Renal pelvis (tissue), 4 donors: ENCODE measurements around the gene S1PR4. TPM values are rescaled to one million over a fixed set of nuclear protein-coding genes. Genes with fewer than 3 reads are reported as not detected.
"Not testable (repeated sequence)": the region's sequence is repeated elsewhere in the genome, so short reads cannot be mapped to it uniquely, and the experiment has no call there.

Source experiments
- DNase-seq: peaks from one replicate; pipeline ENCODE4 v3.0.0-alpha.2; 2013
- polyA plus RNA-seq, 3 donors: library from polyadenylated mRNA; unstranded; fragments of 120-200 nt; gene quantifications; one replicate each; pipeline ENCODE4 v1.2.1, GENCODE V29; 2013; ENCODE audit not compliant: insufficient read length in 3 of 3

S1PR4 gene
- polyA plus RNA-seq, 3 donors: 0.43 to 0.51 (median 0.43) TPM

DNA sequence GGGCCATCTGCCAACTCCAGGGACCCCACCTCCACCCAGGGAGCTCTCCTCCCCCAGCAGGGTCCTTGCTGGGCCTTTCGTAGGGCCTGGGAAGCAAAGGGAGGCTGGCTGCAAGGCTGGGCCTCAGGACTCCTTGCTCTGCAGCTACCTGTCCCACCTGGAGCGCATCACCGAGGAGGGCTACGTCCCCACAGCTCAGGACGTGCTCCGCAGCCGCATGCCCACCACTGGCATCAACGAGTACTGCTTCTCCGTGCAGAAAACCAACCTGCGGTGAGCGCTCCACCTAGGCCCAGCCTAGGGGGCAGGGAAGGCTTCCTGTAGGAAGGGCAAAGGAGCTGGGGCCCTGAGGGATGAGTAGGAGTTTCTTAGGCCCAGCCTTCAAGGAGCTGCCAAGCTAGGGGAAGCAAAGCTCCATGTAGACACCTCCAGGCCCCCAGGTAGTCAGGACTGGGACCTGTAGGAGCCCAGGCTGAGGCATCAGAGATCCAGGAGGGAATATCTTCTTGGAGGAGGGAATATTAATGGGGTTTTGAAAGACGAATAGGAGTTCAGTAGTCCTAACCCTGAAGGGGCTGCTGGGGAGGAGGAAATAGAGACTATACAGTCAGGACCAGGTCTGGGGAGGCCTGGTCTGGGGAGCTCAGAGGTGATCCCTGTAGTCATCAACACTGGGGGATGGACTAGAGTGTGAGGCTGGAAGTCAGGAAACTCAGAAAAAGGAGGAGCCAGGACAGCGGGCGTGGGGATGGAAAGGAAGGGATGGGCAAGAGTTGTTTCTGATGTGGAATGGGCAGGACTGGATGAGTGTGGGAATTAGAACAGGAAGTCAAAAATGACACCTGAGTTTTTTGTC is 26.8 kb upstream of the S1PR4 start:
- no peak for DNase-seq

DNA sequence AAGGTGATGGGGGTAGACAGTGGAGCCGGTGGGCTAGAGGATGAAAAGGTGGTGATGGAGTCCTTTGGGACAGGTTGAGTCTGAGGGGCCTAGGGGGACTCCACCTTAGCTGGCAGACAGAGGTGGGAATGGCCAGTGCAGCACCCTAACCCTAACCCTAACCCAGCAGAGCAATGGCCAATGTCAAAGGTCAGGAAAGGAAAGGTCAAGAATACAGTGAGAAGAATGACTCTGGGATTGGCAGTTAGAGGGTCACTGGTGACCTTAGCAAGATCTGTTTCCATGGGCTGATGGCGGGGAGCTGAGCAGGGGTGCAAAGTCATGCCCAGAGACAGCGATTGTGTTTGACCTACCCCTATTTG is 26.2 kb upstream of the S1PR4 start:
- DNase-seq: no peak

DNA sequence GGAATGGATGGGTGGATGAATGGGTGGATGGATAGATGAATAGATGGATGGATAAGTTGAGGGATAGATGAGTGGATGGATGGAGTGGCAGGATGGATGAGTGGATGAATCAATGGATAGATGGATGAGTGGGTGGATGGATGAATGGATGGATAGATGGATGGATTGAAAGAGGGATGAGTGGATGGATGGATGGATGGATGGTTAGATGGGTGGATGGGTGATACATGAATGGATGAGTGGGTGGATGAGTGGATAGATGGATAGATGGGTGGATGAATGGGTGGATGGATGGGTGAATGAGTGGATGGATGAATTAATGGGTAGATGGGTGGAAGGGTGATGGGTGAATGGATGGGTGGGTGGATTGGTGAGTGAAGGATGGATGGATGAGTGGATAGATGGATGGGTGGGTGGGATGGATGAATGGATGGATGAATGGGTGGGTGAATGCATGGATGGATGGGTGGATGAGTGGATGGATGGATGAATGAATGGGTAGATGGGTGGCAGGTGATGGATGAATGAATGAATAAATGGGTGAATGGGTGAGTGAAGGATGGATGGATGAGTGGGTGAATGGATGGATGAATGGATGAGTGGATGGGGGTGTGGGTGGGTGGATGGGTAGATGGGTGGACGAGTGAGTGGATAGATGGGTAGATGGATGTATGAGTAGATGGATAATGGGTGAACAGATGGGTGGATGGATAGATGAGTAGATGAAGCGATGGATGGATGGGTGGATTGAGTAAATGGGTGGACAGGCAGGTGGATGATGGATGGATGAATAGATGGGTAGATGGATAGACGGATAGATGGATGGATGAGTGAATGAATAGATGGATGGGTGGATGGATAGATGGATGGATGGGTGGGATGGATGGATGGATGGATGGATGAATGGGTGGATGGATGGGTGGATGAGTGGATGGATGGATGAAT is 25.0 kb upstream of the S1PR4 start:
- no peak for DNase-seq

DNA sequence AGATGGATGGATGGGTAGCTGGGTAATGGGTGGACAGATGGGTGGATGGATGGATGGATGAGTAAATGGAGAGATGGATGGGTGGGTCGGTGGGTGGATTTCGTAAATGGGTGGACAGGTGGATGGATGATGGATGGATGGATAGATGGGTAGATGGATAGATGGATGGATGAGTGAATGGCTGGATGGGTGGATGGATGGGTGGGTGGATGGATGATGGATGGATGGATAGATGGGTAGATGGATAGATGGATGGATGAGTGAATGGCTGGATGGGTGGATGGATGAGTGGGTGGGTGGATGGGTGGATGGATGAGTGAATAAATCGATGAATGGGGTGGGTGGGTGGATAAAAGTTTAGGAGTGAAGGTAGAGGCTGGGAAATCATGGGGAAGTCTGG is 24.1 kb upstream of the S1PR4 start:
- DNase-seq: not testable (repeated sequence)

DNA sequence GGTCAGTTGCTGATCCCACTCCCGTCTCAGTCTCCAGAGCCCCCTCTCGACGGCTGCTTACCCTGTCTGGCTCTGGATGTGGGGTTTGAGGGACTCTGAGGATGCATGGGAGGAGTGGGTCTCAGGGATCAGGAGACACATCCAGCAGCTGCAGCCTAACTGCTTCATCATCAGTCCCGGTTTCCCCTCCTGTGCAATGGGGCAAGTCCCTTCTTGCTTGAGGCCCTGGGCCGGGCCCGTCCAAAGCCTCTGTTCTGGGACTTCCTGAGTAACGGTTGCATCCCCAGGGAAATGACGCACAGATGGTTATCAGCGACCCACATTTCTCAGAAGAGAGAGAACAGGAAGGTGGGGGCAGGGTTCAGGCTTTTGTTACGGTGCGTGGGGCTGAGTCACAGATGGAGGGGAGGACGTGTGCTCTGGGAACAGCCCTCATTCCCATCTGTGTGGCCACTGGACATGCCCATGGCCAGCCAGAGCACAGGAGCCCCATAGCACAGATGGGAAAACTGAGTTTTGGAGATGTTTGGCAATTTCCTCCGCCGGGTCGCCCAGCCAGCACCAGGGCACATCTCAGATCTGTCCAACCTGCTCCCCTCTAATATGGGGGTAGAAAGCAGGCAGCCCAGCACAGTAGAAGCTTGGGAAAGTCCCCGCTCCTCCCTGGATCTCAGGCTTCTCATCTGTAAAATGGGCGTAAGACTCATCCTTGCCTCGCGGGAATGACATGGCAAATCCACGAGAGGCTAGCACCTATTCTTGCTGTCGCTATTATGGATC is 23.4 kb upstream of the S1PR4 start:
- DNase-seq: no peak

DNA sequence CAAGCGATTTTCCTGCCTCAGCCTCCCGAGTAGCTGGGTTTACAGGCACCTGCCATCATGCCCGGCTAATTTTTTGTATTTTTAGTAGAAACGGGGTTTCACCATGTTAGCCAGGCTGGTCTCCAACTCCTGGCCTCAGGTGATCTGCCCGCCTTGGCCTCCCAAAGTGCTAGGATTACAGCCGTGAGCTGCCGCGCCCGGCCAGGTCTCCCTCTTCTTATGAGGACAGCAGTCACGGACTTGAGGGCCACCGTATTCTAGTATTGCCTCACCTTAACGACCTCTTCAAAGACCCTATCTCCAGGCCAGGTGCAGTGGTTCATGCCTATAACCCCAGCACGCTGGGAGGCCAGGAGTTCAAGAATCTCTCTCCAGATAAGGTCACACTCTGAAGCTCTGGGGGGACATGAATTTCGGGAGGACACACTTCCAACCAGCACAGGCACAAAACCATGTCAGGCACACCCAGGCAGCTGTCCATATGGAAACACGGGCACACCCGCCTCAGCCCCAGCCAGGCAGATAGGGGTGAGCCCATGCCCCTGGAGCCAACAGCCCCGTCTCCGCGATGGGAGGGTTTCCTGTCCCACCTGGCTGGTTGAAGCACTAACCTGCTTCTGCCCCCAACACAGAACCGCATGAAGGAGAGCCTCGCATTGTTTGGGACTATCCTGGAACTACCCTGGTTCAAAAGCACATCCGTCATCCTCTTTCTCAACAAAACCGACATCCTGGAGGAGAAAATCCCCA is 21.3 kb upstream of the S1PR4 start:
- no peak for DNase-seq

DNA sequence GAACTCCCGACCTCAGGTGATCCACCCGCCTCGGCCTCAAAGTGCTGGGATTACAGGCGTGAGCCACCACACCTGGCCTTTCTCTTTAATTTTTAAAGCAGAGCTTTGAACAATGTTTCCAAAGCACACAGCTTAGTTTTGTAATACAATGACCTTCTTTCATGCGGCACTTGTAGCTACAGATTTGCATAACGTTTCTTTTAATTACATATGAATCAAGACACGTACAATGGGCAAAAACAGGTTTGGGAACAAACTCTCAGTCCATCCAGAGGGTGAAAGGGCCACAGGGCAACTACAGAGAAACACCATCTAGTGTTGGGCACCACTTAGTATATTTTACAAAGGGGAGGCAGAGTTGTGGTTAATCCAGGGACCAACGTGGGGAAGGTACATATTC is 19.0 kb upstream of the S1PR4 start:
- no peak for DNase-seq

DNA sequence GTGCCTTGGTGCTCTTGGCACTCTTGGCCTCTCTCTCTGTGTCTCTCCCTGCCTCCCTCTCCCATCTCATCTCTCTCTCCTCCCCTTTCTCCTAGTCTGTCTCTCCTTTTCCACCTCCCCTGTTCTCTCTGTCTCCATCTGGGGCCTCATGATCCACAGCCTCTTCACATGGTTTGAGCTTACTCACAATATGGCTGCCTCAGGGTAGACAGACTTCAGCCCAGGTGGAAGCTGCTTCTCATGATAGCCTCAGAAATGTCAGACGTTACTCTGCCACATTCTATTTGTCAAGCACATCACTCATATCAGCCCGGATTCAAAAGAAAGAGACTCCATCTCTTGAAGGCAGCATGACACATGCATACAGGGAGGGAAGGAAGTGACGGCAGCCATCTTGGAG is 18.4 kb upstream of the S1PR4 start:
- DNase-seq: no peak

DNA sequence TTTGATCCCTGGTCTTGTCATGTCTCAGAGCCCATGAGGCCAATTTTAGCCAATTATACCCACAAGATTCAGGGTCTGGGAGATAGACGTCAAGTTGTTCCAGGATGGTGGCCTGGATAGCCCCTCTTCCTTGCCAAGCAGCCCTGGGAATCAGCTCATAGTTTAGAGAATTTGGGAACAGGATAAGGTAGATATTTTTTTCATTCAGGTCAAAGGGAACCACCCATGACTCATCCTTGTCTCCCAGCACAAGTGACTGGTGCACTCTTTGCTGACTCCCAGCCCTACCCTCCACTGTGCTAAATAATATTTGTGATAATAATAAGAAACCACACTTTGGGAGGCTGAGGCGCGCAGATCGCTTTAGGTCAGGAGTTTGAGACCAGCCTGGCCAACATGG is 17.1 kb upstream of the S1PR4 start:
- no peak for DNase-seq

DNA sequence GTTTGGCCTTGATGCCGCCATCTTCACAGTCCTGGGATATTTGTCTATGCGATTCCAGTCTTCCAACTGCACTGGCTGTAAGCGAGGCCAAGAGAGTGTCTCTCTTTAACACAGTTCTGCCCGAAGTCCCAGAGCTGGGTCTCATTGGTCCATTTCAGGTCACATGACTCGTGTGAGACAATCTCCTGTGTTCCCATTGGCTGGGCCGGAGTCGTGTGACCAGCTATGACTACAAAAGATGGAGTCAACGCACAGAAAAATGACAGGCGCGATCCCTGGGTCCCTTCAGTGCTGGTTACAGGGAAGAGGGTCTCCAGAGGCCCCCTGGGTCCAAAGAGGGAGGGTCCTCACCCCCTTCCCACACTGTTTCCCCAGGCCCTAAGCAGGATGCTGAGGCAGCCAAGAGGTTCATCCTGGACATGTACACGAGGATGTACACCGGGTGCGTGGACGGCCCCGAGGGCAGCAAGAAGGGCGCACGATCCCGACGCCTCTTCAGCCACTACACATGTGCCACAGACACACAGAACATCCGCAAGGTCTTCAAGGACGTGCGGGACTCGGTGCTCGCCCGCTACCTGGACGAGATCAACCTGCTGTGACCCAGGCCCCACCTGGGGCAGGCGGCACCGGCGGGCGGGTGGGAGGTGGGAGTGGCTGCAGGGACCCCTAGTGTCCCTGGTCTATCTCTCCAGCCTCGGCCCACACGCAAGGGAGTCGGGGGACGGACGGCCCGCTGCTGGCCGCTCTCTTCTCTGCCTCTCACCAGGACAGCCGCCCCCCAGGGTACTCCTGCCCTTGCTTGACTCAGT is 15.9 kb upstream of the S1PR4 start:
- no peak for DNase-seq

DNA sequence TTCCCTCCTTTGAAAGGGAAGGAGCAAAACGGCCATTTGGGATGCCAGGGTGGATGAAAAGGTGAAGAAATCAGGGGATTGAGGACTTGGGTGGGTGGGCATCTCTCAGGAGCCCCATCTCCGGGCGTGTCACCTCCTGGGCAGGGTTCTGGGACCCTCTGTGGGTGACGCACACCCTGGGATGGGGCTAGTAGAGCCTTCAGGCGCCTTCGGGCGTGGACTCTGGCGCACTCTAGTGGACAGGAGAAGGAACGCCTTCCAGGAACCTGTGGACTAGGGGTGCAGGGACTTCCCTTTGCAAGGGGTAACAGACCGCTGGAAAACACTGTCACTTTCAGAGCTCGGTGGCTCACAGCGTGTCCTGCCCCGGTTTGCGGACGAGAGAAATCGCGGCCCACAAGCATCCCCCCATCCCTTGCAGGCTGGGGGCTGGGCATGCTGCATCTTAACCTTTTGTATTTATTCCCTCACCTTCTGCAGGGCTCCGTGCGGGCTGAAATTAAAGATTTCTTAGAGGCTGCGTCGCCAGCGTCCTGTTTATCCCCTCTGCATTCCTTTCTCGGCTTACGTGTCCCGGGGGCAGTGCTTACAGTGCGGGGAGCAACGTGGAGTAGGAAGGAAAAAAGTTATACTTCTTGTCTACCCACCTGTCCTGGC is 15.2 kb upstream of the S1PR4 start:
- peak; percentile 56 for DNase-seq

DNA sequence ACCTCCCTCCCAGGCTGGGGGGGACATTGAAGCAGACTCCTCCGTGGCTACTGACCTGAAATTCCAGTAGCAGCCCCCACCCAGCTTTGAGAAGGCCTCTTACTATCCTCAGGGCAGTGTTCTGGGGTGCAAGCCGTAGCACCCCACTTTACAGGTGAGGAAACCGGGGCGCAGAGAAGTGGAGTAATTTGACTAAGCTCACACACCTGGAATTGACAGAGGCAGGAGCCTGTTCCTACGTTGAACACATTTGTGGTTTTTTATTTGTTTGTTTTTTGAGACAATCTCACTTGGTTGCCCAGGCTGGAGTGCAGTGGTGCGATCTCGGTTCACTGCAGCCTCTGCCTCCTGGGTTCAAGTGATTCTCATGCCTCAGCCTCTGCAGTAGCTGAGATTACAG is 14.6 kb upstream of the S1PR4 start:
- no peak for DNase-seq

DNA sequence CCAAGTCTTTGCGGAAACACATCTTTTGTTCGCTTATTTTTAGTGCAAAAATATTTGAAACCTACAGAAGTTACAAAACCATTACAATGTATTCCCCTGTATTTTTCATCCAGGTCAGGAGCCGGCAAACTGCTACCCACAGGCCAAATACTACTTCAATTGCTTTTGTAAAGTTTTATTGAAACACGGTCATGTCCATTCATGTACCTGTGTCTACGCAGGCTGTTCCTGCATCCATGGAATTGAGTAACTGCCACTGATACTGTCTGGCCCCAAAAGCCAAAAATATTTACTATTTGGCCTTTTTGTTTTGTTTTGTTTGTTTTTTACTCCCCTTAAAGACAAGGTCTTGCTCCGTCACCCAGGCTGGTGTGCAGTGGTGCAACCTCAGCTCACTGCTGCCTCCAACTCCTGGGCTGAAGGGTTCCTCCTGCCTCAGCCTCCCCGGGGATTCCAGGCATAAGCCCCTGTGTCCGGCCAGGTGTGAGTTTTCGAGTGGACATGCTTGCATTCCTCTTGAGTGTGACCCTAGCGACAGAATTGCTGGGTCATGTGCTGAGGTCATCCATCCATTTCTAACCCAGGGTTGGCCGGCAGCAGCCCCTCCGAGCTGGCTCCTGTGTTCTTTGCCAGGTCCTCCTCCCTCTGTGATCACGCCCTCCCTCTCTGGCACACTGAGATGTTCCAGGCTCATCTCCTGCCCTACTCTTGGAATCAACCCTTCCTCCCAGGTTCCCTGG is 10.9 kb upstream of the S1PR4 start:
- no peak for DNase-seq

DNA sequence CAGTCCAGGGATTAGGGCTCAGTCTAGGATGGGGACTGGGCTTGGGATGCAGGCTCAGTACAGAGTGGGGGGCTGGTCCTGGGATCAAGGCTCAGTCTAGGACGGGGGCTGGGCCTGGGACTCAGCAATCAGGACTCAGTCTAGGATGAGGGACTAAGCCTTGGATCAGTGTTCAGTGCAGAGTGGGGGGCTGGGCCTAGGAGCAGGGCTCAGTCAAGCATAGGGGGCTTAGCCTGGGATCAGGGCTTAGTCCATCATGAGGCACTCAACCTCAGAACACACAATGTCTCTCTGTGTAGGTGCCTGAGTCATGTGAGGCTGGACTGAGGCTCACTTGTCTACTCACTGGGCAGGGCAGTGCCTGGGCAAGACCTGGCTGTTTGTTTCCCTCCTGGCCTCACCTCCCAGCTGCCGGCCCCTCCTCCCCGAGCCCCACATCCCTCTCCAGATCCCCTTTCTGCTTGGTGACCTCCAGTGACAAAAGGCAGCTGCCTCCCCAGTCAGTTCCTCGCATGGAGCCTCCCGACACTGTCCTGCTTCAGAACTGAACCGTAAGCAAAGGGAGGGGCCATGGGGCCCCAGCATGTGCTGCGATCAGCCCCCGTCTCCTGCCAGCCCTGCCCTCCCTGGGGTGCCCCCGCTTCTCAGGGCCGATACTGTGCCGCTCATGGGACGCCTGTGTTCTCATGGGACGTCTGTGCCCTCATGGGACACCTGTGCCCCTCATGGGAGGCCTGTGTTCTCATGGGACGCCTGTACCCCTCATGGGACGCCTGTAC is 6.5 kb upstream of the S1PR4 start:
- no peak for DNase-seq

DNA sequence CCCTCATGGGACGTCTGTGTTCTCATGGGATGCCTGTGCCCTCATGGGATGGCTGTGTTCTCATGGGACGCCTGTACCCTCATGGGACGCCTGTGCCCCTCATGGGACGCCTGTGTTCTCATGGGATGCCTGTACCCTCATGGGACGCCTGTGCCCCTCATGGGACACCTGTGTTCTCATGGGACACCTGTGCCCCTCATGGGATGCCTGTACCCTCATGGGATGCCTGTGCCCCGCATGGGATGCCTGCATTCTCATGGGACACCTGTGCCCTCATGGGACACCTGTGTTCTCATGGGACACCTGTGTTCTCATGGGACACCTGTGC is 5.9 kb upstream of the S1PR4 start:
- not testable (repeated sequence) for DNase-seq

DNA sequence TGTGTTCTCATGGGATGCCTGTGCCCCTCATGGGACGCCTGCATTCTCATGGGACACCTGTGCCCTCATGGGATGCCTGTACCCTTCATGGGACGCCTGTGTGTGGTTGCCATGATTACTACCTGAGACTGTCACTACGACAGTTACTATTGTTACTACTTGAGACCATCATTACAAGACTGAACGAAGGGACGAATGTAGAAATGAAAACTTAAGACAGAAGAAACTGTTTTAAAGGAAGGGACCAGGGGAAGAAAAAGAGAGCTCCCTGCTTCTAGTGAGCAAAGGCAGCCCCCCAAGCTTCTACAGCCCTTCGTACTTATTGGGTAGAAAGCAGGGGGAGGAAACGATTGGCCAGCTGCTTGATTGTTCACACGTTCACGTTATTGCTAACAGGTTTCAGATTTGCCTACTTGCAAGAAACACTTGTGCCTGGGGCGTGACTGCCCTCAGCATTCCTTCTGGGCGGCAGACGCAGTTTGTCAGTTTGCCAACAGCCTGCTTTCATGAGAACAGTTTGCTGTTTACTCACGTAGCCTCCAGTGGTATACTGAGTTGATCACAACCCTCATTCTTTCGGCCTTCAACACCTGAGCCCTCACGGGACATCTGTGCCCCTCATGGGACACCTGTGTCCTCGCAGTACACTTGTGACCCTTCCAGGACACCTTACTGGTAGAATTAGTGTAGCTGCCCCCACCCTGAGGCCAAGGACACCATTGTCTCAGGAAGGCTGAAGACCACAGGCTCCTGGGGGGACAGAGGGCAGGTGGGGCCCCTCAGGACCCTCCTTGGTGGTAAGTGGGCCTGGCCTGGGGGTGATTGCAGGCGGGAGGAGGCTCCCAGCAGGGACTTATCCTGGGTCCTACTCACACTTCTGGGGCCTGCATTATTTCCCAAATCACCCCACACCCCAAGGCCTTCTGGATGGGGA is 2.5 kb upstream of the S1PR4 start:
- no peak for DNase-seq

DNA sequence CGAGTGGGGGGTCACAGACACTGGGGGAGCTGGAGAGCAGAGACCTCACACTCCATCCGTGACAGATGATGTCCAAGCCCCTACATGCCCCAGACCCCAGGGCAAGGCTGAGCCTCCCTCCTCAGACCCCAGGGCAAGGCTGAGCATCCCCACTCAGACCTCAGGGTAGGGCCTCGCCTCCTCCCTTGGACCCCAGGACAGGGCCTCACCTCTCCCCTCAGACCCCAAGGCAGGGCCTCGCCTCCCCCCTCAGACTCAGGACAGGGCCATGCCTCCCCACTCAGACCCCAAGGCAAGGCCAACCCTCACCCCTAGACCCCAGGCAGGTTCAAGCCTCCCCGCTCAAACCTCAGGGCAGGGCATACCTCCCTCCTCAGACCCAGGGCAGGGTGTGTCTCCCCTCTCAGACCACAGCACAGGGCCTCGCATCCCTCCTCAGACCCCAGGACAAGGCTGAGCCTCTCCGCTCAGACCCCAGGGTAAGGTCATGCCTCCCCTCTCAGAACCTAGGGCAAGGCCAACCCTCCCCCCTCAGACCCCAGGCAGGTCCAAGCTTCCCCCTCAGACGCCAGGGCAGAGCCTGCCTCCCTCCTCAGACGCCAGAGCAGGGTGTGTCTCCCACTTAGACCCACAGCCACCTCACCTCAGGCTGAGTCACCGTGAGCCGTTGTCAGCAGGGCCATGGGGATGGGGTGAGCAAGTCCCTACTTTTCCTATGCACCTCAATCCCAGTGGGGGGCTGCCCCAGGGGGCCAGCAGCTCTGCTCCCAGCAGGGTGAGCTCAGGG is 1.7 kb upstream of the S1PR4 start:
- DNase-seq: no peak
